Peyer's patch (tissue), 4 donors: ENCODE measurements around the gene MRAS. TPM values are rescaled to one million over a fixed set of nuclear protein-coding genes. Genes with fewer than 3 reads are reported as not detected.
"Not testable (repeated sequence)": the region's sequence is repeated elsewhere in the genome, so short reads cannot be mapped to it uniquely, and the experiment has no call there.

ENCODE experiments used
- DNase-seq, 3 donors: peaks; one replicate each; pipeline ENCODE4 v3.0.0-alpha.2; 2017 to 2019
- H3K27ac ChIP-seq, 4 donors: fragments of 200-600 bp; sonication (generic); one replicate each; pipeline ENCODE4 v1.5.1; 2016 to 2019
- H3K27me3 ChIP-seq, 2 donors: fragments of 200-600 bp; sonication (generic); one replicate each; pipeline ENCODE4 v1.5.1; 2019
- H3K36me3 ChIP-seq, 3 donors: fragments of 200-600 bp; sonication (generic); one replicate each; pipeline ENCODE4 v1.5.1; 2016 to 2019
- H3K4me1 ChIP-seq, 4 donors: fragments of 200-600 bp; sonication (generic); one replicate each; pipeline ENCODE4 v1.5.1; 2016 to 2019
- H3K4me3 ChIP-seq, 4 donors: fragments of 200-600 bp; sonication (generic); 1 replicate in 3 of 4; 2 replicates in 1 of 4; pipeline ENCODE4 v1.5.1; 2016 to 2019; ENCODE audit warnings: mild to moderate bottlenecking in 1 of 4
- H3K9me3 ChIP-seq, 4 donors: fragments of 200-600 bp; sonication (generic); one replicate each; pipeline ENCODE4 v1.5.1; 2016 to 2019; ENCODE audit warnings: mild to moderate bottlenecking in 1 of 4
- CTCF ChIP-seq, 6 experiments: fragments of 450-650 bp in 4 of 6; fragments of 200-600 bp in 2 of 6; sonication (generic) in 1 of 6; IDR thresholded peaks; one replicate each; pipeline ENCODE4 v1.5.1; 2017 to 2019; ENCODE audit warnings: antibody characterized with exemption in 6 of 6, mild to moderate bottlenecking in 3 of 6, moderate library complexity in 1 of 6
- POLR2A ChIP-seq, 2 donors: fragments of 450-650 bp; IDR thresholded peaks; one replicate each; pipeline ENCODE4 v1.5.1; 2017; ENCODE audit warnings: antibody characterized with exemption in 2 of 2, mild to moderate bottlenecking in 2 of 2, moderate library complexity in 2 of 2
- total RNA-seq, 4 donors: library from RNA; depleted of rRNA; stranded (reverse); fragments of >200 nt; gene quantifications; one replicate each; pipeline ENCODE4 v1.1.0, GENCODE V29; 2016

Gene MRAS
- total RNA-seq, 4 donors from 2014 or later = 1.2 to 7.4 (median 3.0) TPM

DNA sequence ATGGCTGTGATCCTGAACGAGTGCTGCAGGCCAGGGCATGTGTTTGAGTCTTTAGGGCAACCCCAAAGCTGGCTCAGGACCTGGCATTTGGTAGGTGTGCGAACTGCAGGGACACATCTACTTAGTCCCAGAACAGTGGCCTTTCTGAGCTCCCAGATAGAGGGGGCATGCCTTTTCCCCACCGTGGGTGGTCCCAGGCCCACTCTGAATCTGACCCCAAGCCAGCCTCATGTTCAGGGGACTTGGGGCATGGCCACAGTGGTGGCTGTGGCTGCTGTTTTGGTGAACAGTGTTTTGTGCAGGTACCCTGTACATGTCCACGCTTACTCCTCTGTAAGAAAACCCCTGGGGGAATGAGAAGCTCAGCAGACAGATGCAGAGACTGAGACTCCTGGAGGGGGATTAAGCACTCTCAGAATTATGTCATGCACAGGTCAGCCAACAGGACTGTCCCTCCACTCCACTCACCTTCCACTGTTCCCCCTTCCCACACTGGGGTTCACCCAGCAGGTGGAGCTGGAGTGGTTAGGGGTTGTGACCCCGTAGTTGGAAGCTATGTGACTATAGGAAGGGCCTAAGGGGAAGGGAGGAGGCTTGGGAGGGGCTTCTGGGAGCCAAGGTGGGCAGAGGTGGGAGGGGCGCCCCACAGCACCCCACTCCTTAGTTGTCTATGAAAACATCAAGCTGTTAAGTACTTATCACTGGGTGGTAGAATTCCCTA lies 102.5 kb downstream of the MRAS start:
- Histone ChIP-seq H3K4me3 (no peak overlapping the region), H3K36me3 (no peaks in the 10 kb centered on the region), H3K4me1 (no peaks in the 10 kb centered on the region), H3K27me3 (no peaks in the 10 kb centered on the region), H3K9me3 (no peaks in the 10 kb centered on the region), H3K27ac (no peak overlapping the region)
- no peak for TF ChIP-seq POLR2A (IDR thresholded peaks at IDR 0.05)
- TF ChIP-seq CTCF (IDR thresholded peaks at IDR 0.05) = no peak
- DNase-seq = peak in 1 of 3 donors; percentile 7

DNA sequence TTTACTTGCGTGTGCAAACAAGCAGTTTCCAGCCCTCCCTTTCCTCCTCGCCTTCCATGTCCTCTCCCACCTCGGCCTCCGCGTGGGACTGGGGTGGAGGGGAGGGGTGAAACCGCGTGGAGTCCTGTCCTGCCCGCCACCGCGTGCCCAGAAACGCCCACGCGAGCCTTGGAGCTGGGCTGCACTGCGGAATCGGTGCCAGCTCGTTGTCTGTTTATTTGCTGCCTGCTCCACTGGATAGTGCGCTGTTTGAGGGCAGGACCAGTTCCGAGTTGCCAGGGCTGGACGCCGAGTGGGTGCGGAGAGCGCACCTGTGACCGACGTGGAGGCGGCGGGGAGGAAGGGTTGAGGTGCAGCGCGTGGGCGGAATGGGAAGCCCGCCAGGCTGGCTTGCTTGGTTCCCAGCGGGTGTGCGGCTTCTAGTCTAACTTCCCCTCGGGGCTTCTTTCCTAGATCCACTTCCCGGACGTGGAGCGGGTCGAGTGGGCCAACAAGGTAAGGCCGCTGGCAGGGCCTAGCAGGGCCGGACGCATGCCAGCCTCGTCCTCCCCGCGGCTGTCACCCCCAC lies 103.3 kb downstream of the MRAS start:
- H3K9me3 ChIP-seq = no peaks in the 10 kb centered on the region
- H3K36me3 ChIP-seq = no peaks in the 10 kb centered on the region
- no peak overlapping the region for H3K4me3 ChIP-seq
- no peaks in the 10 kb centered on the region for H3K27me3 ChIP-seq
- TF ChIP-seq CTCF (IDR thresholded peaks at IDR 0.05) (no peak), POLR2A (IDR thresholded peaks at IDR 0.05) (no peak)
- H3K27ac ChIP-seq = no peak overlapping the region
- peak in 1 of 3 donors; percentile 34 for DNase-seq
- H3K4me1 ChIP-seq = no peaks in the 10 kb centered on the region

DNA sequence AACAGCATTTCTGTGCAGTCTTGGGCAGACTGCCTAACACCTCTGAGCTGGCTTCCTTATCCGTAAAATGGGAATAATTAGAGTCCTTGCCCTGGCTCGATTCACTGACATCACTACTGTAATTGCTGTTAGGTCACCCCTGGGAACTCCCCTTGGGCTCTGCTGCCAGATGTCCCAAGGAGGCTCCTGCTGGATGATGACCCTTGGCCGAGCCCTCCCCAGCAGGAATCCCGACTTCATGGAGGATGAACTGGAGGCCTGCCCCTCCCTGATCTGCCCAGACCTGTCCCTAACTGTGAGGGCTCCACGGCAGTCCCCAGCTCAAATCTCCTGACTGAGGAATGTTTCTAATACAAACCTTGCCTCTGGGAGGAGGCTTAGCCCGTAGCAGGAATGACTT lies 104.1 kb downstream of the MRAS start:
- no peaks in the 10 kb centered on the region for H3K4me1 ChIP-seq
- H3K9me3 ChIP-seq = no peaks in the 10 kb centered on the region
- TF ChIP-seq POLR2A (IDR thresholded peaks at IDR 0.05) (no peak), CTCF (IDR thresholded peaks at IDR 0.05) (no peak)
- no peak overlapping the region for H3K27ac ChIP-seq
- DNase-seq = peak in 1 of 3 donors; percentile 31
- no peaks in the 10 kb centered on the region for H3K27me3 ChIP-seq
- no peaks in the 10 kb centered on the region for H3K36me3 ChIP-seq
- no peak overlapping the region for H3K4me3 ChIP-seq

DNA sequence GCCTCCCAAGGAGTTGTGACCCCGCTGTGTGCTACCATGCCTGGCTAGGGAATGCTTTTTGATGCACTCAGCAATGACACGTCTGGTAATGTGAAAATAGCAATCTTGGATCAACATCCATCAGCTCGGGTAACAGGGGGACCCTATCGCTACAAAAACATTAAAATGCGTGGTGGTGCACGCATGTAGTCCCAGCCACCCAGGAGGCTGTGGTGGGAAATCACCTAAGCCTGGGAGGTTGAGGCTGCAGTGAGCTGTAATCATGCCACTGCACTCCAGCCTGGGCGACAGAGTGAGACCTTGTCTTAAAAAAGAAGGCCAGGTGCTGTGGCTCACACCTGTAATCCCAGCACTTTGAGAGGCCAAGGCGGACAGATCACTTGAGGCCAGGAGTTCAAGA lies 105.6 kb downstream of the MRAS start:
- DNase-seq, H3K9me3 ChIP-seq, H3K4me1 ChIP-seq, H3K4me3 ChIP-seq, H3K27me3 ChIP-seq, H3K36me3 ChIP-seq, H3K27ac ChIP-seq: not testable (repeated sequence)

Other genes with a start within 250 kb of the MRAS start
- gene DZIP1L, start 233.0 kb upstream of the MRAS start, total RNA-seq = 10 to 100 TPM in 1 of 4 donors, 1 to 10 TPM in 3; 2.8 to 40.4 (median 5.5) TPM
- gene A4GNT, start 216.2 kb upstream of the MRAS start, total RNA-seq = not detected
- 10 to 100 TPM in 1 of 4 donors, 1 to 10 TPM in 3; 6.3 to 24.8 (median 8.6) TPM for gene DBR1, start 173.7 kb upstream of the MRAS start, total RNA-seq
- gene ARMC8, start 161.3 kb upstream of the MRAS start, total RNA-seq = 10 to 100 TPM; 35.7 to 77.2 (median 56.3) TPM
- gene NME9, start 18.7 kb upstream of the MRAS start, total RNA-seq = not detected
- 1 to 10 TPM in 2 of 4 donors, under 1 TPM in 2; 0.35 to 2.5 (median 1.5) TPM for gene ESYT3, start 86.0 kb downstream of the MRAS start, total RNA-seq
- 10 to 100 TPM; 11.2 to 57.8 (median 23.0) TPM for gene CEP70, start 245.7 kb downstream of the MRAS start, total RNA-seq